Activated CD4-positive, alpha-beta T cell treated with anti-CD3 and anti-CD28 coated beads, Interleukin-10, Interleukin-2, amounts not matched to agents 100 ng/mL and 50 ng/mL, durations not matched to agents 16 hours and 8 hours (primary cell): ENCODE data around the gene JMJD4.

Source experiments
- DNase-seq: peaks from one replicate; pipeline ENCODE4 v3.0.0-alpha.2; 2020

JMJD4 gene

GRCh38 chr1:227748496-227749182, 13.5 kb upstream of the JMJD4 start:
- DNase-seq, result peak; percentile 66

- no peak for DNase-seq
These were observed 12.9 kb upstream of the JMJD4 start for GRCh38 chr1:227747948-227748495.

- DNase-seq, result no peak
These were observed 12.3 kb upstream of the JMJD4 start for GRCh38 chr1:227747382-227747781.

GRCh38 chr1:227746676-227747075, 11.6 kb upstream of the JMJD4 start:
- DNase-seq, result no peak

- no peak for DNase-seq
These were observed 10.6 kb upstream of the JMJD4 start for GRCh38 chr1:227745568-227746265.

GRCh38 chr1:227744668-227745067, 9.6 kb upstream of the JMJD4 start:
- no peak for DNase-seq

GRCh38 chr1:227742738-227743715, 7.9 kb upstream of the JMJD4 start:
- DNase-seq, result no peak

- DNase-seq, result no peak
These were observed 6.2 kb upstream of the JMJD4 start for GRCh38 chr1:227741166-227741870.

GRCh38 chr1:227740401-227740960, 5.4 kb upstream of the JMJD4 start:
- no peak for DNase-seq

GRCh38 chr1:227739636-227740035, 4.5 kb upstream of the JMJD4 start:
- no peak for DNase-seq

GRCh38 chr1:227738820-227739219, 3.7 kb upstream of the JMJD4 start:
- DNase-seq, result no peak

GRCh38 chr1:227736814-227737432, 1.8 kb upstream of the JMJD4 start:
- DNase-seq, result no peak

- no peak for DNase-seq
These were observed 610 bp upstream of the JMJD4 start for GRCh38 chr1:227735539-227736285.

GRCh38 chr1:227734546-227734855, 601 bp downstream of the JMJD4 start:
- DNase-seq, result no peak

GRCh38 chr1:227733751-227734545, 1.2 kb downstream of the JMJD4 start:
- no peak for DNase-seq

- DNase-seq, result no peak
These were observed 1.8 kb downstream of the JMJD4 start for GRCh38 chr1:227733309-227733705.

GRCh38 chr1:227732586-227733308, 2.4 kb downstream of the JMJD4 start:
- DNase-seq, result no peak

GRCh38 chr1:227731696-227732585, 3.2 kb downstream of the JMJD4 start:
- DNase-seq, result no peak
